HG03354 (cell line): ENCODE measurements around the gene CD247.

Experiments
- ATAC-seq: cut with Tn5 transposase; IDR thresholded peaks from one replicate; pipeline ENCODE4 v1.9.1; 2021; ENCODE audit warnings: mild to moderate bottlenecking; ENCODE audit not compliant: unreplicated experiment, poor library complexity, severe bottlenecking

CD247 gene

GRCh38 chr1:167492481-167492910 is 25.8 kb downstream of the CD247 start:
- no peak for ATAC-seq

GRCh38 chr1:167491586-167492461 is 26.5 kb downstream of the CD247 start:
- no peak for ATAC-seq

- ATAC-seq: no peak
These were observed 27.6 kb downstream of the CD247 start for GRCh38 chr1:167490765-167491164.

- no peak for ATAC-seq
These were observed 28.6 kb downstream of the CD247 start for GRCh38 chr1:167489571-167490340.

- no peak for ATAC-seq
These were observed 29.5 kb downstream of the CD247 start for GRCh38 chr1:167488786-167489185.

- no peak for ATAC-seq
These were observed 30.7 kb downstream of the CD247 start for GRCh38 chr1:167487614-167488013.

GRCh38 chr1:167486090-167486824 is 32.1 kb downstream of the CD247 start:
- ATAC-seq: no peak

GRCh38 chr1:167484726-167485502 is 33.4 kb downstream of the CD247 start:
- ATAC-seq: no peak

GRCh38 chr1:167483790-167484189 is 34.5 kb downstream of the CD247 start:
- no peak for ATAC-seq

GRCh38 chr1:167482184-167482583 is 36.1 kb downstream of the CD247 start:
- no peak for ATAC-seq

- no peak for ATAC-seq
These were observed 38.9 kb downstream of the CD247 start for GRCh38 chr1:167479331-167479979.

- ATAC-seq: no peak
These were observed 40.3 kb downstream of the CD247 start for GRCh38 chr1:167477986-167478385.

- ATAC-seq: no peak
These were observed 42.3 kb downstream of the CD247 start for GRCh38 chr1:167476061-167476460.

- no peak for ATAC-seq
These were observed 44.1 kb downstream of the CD247 start for GRCh38 chr1:167474191-167474641.

GRCh38 chr1:167473761-167474160 is 44.6 kb downstream of the CD247 start:
- ATAC-seq: no peak

GRCh38 chr1:167472752-167473521 is 45.4 kb downstream of the CD247 start:
- no peak for ATAC-seq

GRCh38 chr1:167471568-167471967 is 46.8 kb downstream of the CD247 start:
- no peak for ATAC-seq

- no peak for ATAC-seq
These were observed 48.9 kb downstream of the CD247 start for GRCh38 chr1:167469280-167469965.
